ENCODE data around the gene AKAP6. TPM values are rescaled to one million over a fixed set of nuclear protein-coding genes. Genes with fewer than 3 reads are reported as not detected.

The AKAP6 gene
- total RNA-seq, 2 experiments from 2014 or later = 0.13 to 0.72 TPM

- H3K4me2 ChIP-seq (ENCODE audit: low read length) = no peak overlapping the region
- ChIA-PET POLR2A (no interaction called here), CTCF (ENCODE audit: unreplicated experiment) (no interaction called here)
- H3K4me3 ChIP-seq (ENCODE audit: low read depth, low read length, poor library complexity, severe bottlenecking) = no peak overlapping the region
- H2AFZ ChIP-seq (ENCODE audit: low read length) = no peak overlapping the region
- DNase-seq (ENCODE audit: low spot score) = no peak
- no peaks in the 10 kb centered on the region for H3K4me1 ChIP-seq (ENCODE audit: insufficient read depth, low read length, poor library complexity, severe bottlenecking)
- TF ChIP-seq, protein P1, sequence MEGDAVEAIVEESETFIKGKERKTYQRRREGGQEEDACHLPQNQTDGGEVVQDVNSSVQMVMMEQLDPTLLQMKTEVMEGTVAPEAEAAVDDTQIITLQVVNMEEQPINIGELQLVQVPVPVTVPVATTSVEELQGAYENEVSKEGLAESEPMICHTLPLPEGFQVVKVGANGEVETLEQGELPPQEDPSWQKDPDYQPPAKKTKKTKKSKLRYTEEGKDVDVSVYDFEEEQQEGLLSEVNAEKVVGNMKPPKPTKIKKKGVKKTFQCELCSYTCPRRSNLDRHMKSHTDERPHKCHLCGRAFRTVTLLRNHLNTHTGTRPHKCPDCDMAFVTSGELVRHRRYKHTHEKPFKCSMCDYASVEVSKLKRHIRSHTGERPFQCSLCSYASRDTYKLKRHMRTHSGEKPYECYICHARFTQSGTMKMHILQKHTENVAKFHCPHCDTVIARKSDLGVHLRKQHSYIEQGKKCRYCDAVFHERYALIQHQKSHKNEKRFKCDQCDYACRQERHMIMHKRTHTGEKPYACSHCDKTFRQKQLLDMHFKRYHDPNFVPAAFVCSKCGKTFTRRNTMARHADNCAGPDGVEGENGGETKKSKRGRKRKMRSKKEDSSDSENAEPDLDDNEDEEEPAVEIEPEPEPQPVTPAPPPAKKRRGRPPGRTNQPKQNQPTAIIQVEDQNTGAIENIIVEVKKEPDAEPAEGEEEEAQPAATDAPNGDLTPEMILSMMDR (conservative IDR thresholded peaks at IDR 0.05; ENCODE audit: low read length) = no peak
- TF ChIP-seq EZH2phosphoT487 (IDR thresholded peaks at IDR 0.05; ENCODE audit: borderline replicate concordance, low read depth, low read length) = no peak
- H3K79me2 ChIP-seq (ENCODE audit: insufficient read depth, low read depth, low read length) = no peaks in the 10 kb centered on the region
- BruUV-seq (replicated peaks) = no TSS peak
- H3K9me2 ChIP-seq (ENCODE audit: insufficient read depth, low read length) = no peaks in the 10 kb centered on the region
- intact Hi-C loops (cut with micrococcal nuclease; ENCODE audit: unreplicated experiment) = no loop called here
- H3K9me3 ChIP-seq (ENCODE audit: low read length) = no peaks in the 10 kb centered on the region
- no peak overlapping the region for H3K27ac ChIP-seq (ENCODE audit: low read depth, low read length, poor library complexity, severe bottlenecking)
- H3K36me3 ChIP-seq (ENCODE audit: insufficient read depth, low read length) = no peaks in the 10 kb centered on the region
- H4K20me1 ChIP-seq (ENCODE audit: insufficient read depth, low read length) = no peaks in the 10 kb centered on the region
These were observed 208.1 kb downstream of the AKAP6 start for GRCh38 chr14:32537166-32537565.

DNA sequence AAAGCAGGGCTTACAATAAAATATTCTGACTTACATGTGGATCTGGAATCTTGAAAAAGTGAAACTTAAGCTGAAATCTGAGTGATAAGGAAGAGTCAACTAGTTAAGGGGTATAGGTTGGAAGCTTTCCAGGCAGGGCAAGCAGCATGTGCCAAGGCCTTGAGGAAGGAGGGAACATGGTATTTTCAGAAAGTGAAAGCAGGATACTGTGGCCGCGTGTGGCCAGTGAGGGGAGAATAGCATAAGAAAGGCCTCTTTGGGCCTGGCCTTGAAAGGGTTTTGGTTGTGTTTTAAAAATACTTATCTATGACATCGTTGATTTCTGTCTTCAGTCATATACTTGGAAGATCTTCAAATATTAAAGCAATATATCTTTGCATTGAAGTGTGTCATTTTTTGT is 213.4 kb downstream of the AKAP6 start:
- no TSS peak for BruUV-seq (replicated peaks)
- Histone ChIP-seq H3K4me1 (ENCODE audit: insufficient read depth, low read length, poor library complexity, severe bottlenecking) (no peaks in the 10 kb centered on the region), H3K27ac (ENCODE audit: low read depth, low read length, poor library complexity, severe bottlenecking) (no peak overlapping the region), H3K4me2 (ENCODE audit: low read length) (no peak overlapping the region), H3K9me2 (ENCODE audit: insufficient read depth, low read length) (no peaks in the 10 kb centered on the region), H4K20me1 (ENCODE audit: insufficient read depth, low read length) (no peaks in the 10 kb centered on the region), H3K36me3 (ENCODE audit: insufficient read depth, low read length) (no peaks in the 10 kb centered on the region), H3K9me3 (ENCODE audit: low read length) (no peaks in the 10 kb centered on the region), H3K79me2 (ENCODE audit: insufficient read depth, low read depth, low read length) (no peaks in the 10 kb centered on the region), H2AFZ (ENCODE audit: low read length) (no peak overlapping the region), H3K4me3 (ENCODE audit: low read depth, low read length, poor library complexity, severe bottlenecking) (no peak overlapping the region)
- intact Hi-C loops (cut with micrococcal nuclease; ENCODE audit: unreplicated experiment) = no loop called here
- CTCF ChIA-PET (ENCODE audit: unreplicated experiment) = no interaction called here
- TF ChIP-seq, protein P1 (conservative IDR thresholded peaks at IDR 0.05; ENCODE audit: low read length) = no peak
- TF ChIP-seq EZH2phosphoT487 (IDR thresholded peaks at IDR 0.05; ENCODE audit: borderline replicate concordance, low read depth, low read length) = no peak
- POLR2A ChIA-PET = interaction anchor here (0.7 kb wide), 1 partner anchor 485 kb away, joined by 3 read pairs; no protein-coding TSS in a partner anchor
- DNase-seq (ENCODE audit: low spot score) = no peak

DNA sequence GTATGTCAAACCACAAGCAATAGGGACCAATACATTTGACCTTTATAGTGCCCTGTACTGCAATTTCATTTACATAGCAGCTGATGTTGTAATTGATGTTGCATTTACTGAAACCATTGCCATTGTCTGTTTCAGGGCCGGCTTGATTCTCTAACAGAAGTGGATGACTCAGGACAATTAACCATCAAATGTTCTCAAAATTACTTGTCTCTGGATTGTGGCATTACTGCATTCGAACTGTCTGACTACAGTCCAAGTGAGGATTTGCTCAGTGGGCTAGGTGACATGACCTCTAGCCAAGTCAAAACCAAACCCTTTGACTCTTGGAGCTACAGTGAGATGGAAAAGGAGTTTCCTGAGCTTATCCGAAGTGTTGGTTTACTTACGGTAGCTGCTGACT is 216.0 kb downstream of the AKAP6 start:
- no peaks in the 10 kb centered on the region for H3K9me3 ChIP-seq (ENCODE audit: low read length)
- DNase-seq (ENCODE audit: low spot score) = no peak
- TF ChIP-seq, protein P1 (conservative IDR thresholded peaks at IDR 0.05; ENCODE audit: low read length) = no peak
- TF ChIP-seq EZH2phosphoT487 (IDR thresholded peaks at IDR 0.05; ENCODE audit: borderline replicate concordance, low read depth, low read length) = no peak
- H3K79me2 ChIP-seq (ENCODE audit: insufficient read depth, low read depth, low read length) = no peaks in the 10 kb centered on the region
- ChIA-PET POLR2A (no interaction called here), CTCF (ENCODE audit: unreplicated experiment) (no interaction called here)
- H2AFZ ChIP-seq (ENCODE audit: low read length) = no peak overlapping the region
- no peaks in the 10 kb centered on the region for H4K20me1 ChIP-seq (ENCODE audit: insufficient read depth, low read length)
- H3K36me3 ChIP-seq (ENCODE audit: insufficient read depth, low read length) = no peaks in the 10 kb centered on the region
- BruUV-seq (replicated peaks) = no TSS peak
- H3K9me2 ChIP-seq (ENCODE audit: insufficient read depth, low read length) = no peaks in the 10 kb centered on the region
- no peak overlapping the region for H3K4me3 ChIP-seq (ENCODE audit: low read depth, low read length, poor library complexity, severe bottlenecking)
- no peaks in the 10 kb centered on the region for H3K4me1 ChIP-seq (ENCODE audit: insufficient read depth, low read length, poor library complexity, severe bottlenecking)
- H3K4me2 ChIP-seq (ENCODE audit: low read length) = no peak overlapping the region
- intact Hi-C loops (cut with micrococcal nuclease; ENCODE audit: unreplicated experiment) = no loop called here
- no peak overlapping the region for H3K27ac ChIP-seq (ENCODE audit: low read depth, low read length, poor library complexity, severe bottlenecking)

Measured in OCI-LY7 (cell line).